OCI-LY3 (cell line): ENCODE results near the gene C1orf216.
"Not testable (repeated sequence)": the region's sequence is repeated elsewhere in the genome, so short reads cannot be mapped to it uniquely, and the experiment has no call there.

Source experiments
- H2AFZ ChIP-seq: fragments of 200-600, 300-600 bp; shearing (Covaris generic); 2 replicates; pipeline ENCODE4 v1.6.0; 2014; ENCODE audit warnings: antibody characterized with exemption, low read depth, low read length
- H3K27ac ChIP-seq: fragments of 200-600, 300-600 bp; sonication (generic); 2 replicates; pipeline ENCODE4 v1.5.1; 2014; ENCODE audit warnings: mild to moderate bottlenecking, low read length, moderate library complexity, mixed read lengths
- H3K27me3 ChIP-seq: fragments of 200-600, 300-600 bp; sonication (generic); 2 replicates; pipeline ENCODE4 v1.6.1; 2014; ENCODE audit warnings: low read depth, low read length, mixed read lengths
- H3K36me3 ChIP-seq: fragments of 200-600, 300-600 bp; sonication (generic); replicated peaks from 2 replicates; pipeline ENCODE3; 2014; ENCODE audit warnings: low read depth, low read length, mixed read lengths
- H3K4me1 ChIP-seq: fragments of 300-600, 200-600 bp; sonication (generic); 2 replicates; pipeline ENCODE4 v1.6.1; 2014; ENCODE audit warnings: low read length, mixed read lengths
- H3K4me2 ChIP-seq: fragments of 200-600, 300-600 bp; sonication (generic); 2 replicates; pipeline ENCODE4 v1.6.1; 2014; ENCODE audit warnings: low read length, mixed read lengths
- H3K4me3 ChIP-seq: fragments of 300-600, 200-600 bp; sonication (generic); 2 replicates; pipeline ENCODE4 v1.5.1; 2014; ENCODE audit warnings: antibody characterized with exemption, mild to moderate bottlenecking, low read length, moderate library complexity
- H3K79me2 ChIP-seq: fragments of 300-600, 200-600 bp; shearing (Covaris generic); 2 replicates; pipeline ENCODE4 v1.6.1; 2014; ENCODE audit warnings: mild to moderate bottlenecking, low read length, mixed read lengths
- H3K9ac ChIP-seq: fragments of 300-600, 200-600 bp; shearing (Covaris generic); 2 replicates; pipeline ENCODE4 v1.6.0; 2014; ENCODE audit warnings: mild to moderate bottlenecking, low read length, moderate library complexity
- H3K9me3 ChIP-seq: fragments of 200-600, 300-600 bp; shearing (Covaris generic); 2 replicates; pipeline ENCODE4 v1.6.1; 2014; ENCODE audit warnings: low read length, mixed read lengths; ENCODE audit not compliant: insufficient read depth
- H4K20me1 ChIP-seq: fragments of 200-600, 300-600 bp; sonication (generic); 2 replicates; pipeline ENCODE4 v1.6.1; 2016; ENCODE audit warnings: low read length, mixed read lengths; ENCODE audit not compliant: insufficient read depth
- CTCF ChIP-seq: fragments of 200-600, 300-600 bp; sonication (generic); IDR thresholded peaks from 2 replicates; pipeline ENCODE4 v1.5.1; 2014; ENCODE audit warnings: antibody characterized with exemption, low read length, low read depth
- EZH2phosphoT487 ChIP-seq: fragments of 200-600 bp; shearing (Covaris generic); IDR thresholded peaks from 2 replicates; pipeline ENCODE4 v1.6.1; 2018; ENCODE audit warnings: antibody characterized with exemption, mixed run types, low read depth

C1orf216 gene

GRCh38 chr1:35717911-35718476, 690 bp downstream of the C1orf216 start:
- Histone ChIP-seq H4K20me1 (no peaks in the 10 kb centered on the region), H3K4me2 (peak overlapping the region; percentile 99), H3K27ac (no peak overlapping the region), H3K27me3 (no peaks in the 10 kb centered on the region), H2AFZ (peak overlapping the region; percentile 98), H3K4me3 (peak overlapping the region; percentile 98), H3K79me2 (peaks cover 13% of the 10 kb centered on the region), H3K9me3 (no peaks in the 10 kb centered on the region), H3K36me3 (peaks cover 2% of the 10 kb centered on the region), H3K9ac (peak overlapping the region; percentile 91), H3K4me1 (peaks cover 8% of the 10 kb centered on the region; the same call in 1 of the 2 replicates)
- TF ChIP-seq CTCF (no peak), EZH2phosphoT487 (no peak)

GRCh38 chr1:35715568-35716002, 3.1 kb downstream of the C1orf216 start:
- no peaks in the 10 kb centered on the region for H4K20me1 ChIP-seq
- peaks cover 2% of the 10 kb centered on the region for H3K36me3 ChIP-seq
- no peak overlapping the region for H2AFZ ChIP-seq
- peaks cover 13% of the 10 kb centered on the region for H3K79me2 ChIP-seq
- H3K27ac ChIP-seq: no peak overlapping the region
- peaks cover 8% of the 10 kb centered on the region; the same call in 1 of the 2 replicates for H3K4me1 ChIP-seq
- TF ChIP-seq EZH2phosphoT487 (no peak), CTCF (peak; percentile 71)
- no peak overlapping the region for H3K9ac ChIP-seq
- no peaks in the 10 kb centered on the region for H3K27me3 ChIP-seq
- H3K4me2 ChIP-seq: no peak overlapping the region
- no peak overlapping the region for H3K4me3 ChIP-seq
- no peaks in the 10 kb centered on the region for H3K9me3 ChIP-seq

GRCh38 chr1:35714921-35715567, 3.6 kb downstream of the C1orf216 start:
- Histone ChIP-seq H2AFZ (no peak overlapping the region), H3K4me1 (peaks cover 8% of the 10 kb centered on the region; the same call in 1 of the 2 replicates), H3K9ac (no peak overlapping the region), H3K27ac (no peak overlapping the region), H3K9me3 (no peaks in the 10 kb centered on the region), H3K4me2 (no peak overlapping the region), H3K4me3 (no peak overlapping the region), H4K20me1 (no peaks in the 10 kb centered on the region), H3K36me3 (peaks cover 2% of the 10 kb centered on the region), H3K79me2 (peaks cover 13% of the 10 kb centered on the region), H3K27me3 (no peaks in the 10 kb centered on the region)
- no peak for TF ChIP-seq EZH2phosphoT487
- no peak for TF ChIP-seq CTCF

GRCh38 chr1:35711098-35711497, 7.6 kb downstream of the C1orf216 start:
- not testable (repeated sequence) for H3K4me3 ChIP-seq, H3K9ac ChIP-seq, H3K27ac ChIP-seq, H3K79me2 ChIP-seq, H3K4me1 ChIP-seq, H3K36me3 ChIP-seq, H4K20me1 ChIP-seq, H3K4me2 ChIP-seq, H3K9me3 ChIP-seq, H3K27me3 ChIP-seq, H2AFZ ChIP-seq
